Gastrocnemius medialis (tissue), 4 donors: Measurements from ENCODE around the gene TMEM31. TPM values are rescaled to one million over a fixed set of nuclear protein-coding genes. Genes with fewer than 3 reads are reported as not detected.

Experiments
- ATAC-seq, 2 donors: fragments of 150-250 bp; one replicate each; pipeline ENCODE4 v1.9.1; 2016
- DNase-seq, 2 donors: peaks; one replicate each; pipeline ENCODE4 v3.0.0-alpha.2; 2019
- H3K27ac ChIP-seq, 4 donors: fragments of 200-600 bp; sonication (generic); 1 replicate in 1 of 4; 2 replicates in 3 of 4; pipeline ENCODE4 v1.5.1; 2016 to 2018; ENCODE audit warnings: mild to moderate bottlenecking in 2 of 4, moderate library complexity in 1 of 4
- H3K27me3 ChIP-seq, 3 donors: fragments of 200-600 bp; sonication (generic) in 2 of 3; 1 replicate in 1 of 3; 2 replicates in 2 of 3; pipeline versions ENCODE4 v1.5.1 to v1.6.0; 2016 to 2019; ENCODE audit warnings: mild to moderate bottlenecking in 1 of 3, moderate library complexity in 1 of 3
- H3K36me3 ChIP-seq, 2 donors: fragments of 200-600 bp; sonication (generic) in 1 of 2; one replicate each; pipeline ENCODE4 v1.5.1; 2017 to 2018
- H3K4me1 ChIP-seq, 2 donors: fragments of 200-600 bp; sonication (generic) in 1 of 2; one replicate each; pipeline ENCODE4 v1.5.1; 2016 to 2017; ENCODE audit warnings: mild to moderate bottlenecking in 2 of 2
- H3K4me3 ChIP-seq, 4 donors: fragments of 200-600 bp; sonication (generic) in 3 of 4; 1 replicate in 1 of 4; 2 replicates in 3 of 4; pipeline ENCODE4 v1.5.1; 2016 to 2019; ENCODE audit warnings: mild to moderate bottlenecking in 2 of 4
- H3K9me3 ChIP-seq, 3 donors: fragments of 200-600 bp; sonication (generic) in 2 of 3; 1 replicate in 1 of 3; 2 replicates in 2 of 3; pipeline ENCODE4 v1.5.1; 2016 to 2019
- CTCF ChIP-seq, 5 experiments: fragments of 450-650 bp in 3 of 5; fragments of 200-600 bp in 2 of 5; sonication (generic) in 2 of 5; IDR thresholded peaks in 4 of 5; conservative IDR thresholded peaks in 1 of 5; 1 replicate in 4 of 5; 2 replicates in 1 of 5; pipeline ENCODE4 v1.5.1; 2016 to 2019; ENCODE audit warnings: antibody characterized with exemption in 5 of 5, mild to moderate bottlenecking in 3 of 5, moderate library complexity in 3 of 5
- POLR2A ChIP-seq, 2 donors: fragments of 450-650 bp; IDR thresholded peaks; one replicate each; pipeline ENCODE4 v1.6.1; 2017; ENCODE audit warnings: antibody characterized with exemption in 2 of 2, mild to moderate bottlenecking in 2 of 2, moderate library complexity in 2 of 2
- in situ Hi-C, 4 donors: fragments of 200-750 bp; cut with MboI; loops; one replicate each; pipeline versions ENCODE4 v1.15.0 to v1.8.0; 2017; ENCODE audit warnings: low sequenced_read_pairs in 4 of 4
- intact Hi-C: fragments of 100-400 bp; cut with DNase I; formaldehyde crosslinking; loops from one replicate; pipeline ENCODE4 v1.15.1; 2023; ENCODE audit warnings: low total_unique reads
- total RNA-seq, 4 donors: library from RNA; depleted of rRNA; stranded (reverse); fragments of >200 nt; gene quantifications; one replicate each; pipeline versions ENCODE4 v1.1.0 to v1.2.3, GENCODE V29; 2016

Gene TMEM31
- total RNA-seq, 4 donors from 2014 or later = not detected

- no peak for TF ChIP-seq CTCF (IDR thresholded peaks at IDR 0.05 in 4 of 5, conservative IDR thresholded peaks at IDR 0.05 in 1 of 5)
- TF ChIP-seq POLR2A (IDR thresholded peaks at IDR 0.05) = no peak
- Histone ChIP-seq H3K4me3 (no peak overlapping the region), H3K4me1 (no peaks in the 10 kb centered on the region), H3K27ac (no peak overlapping the region), H3K9me3 (no peaks in the 10 kb centered on the region), H3K36me3 (no peaks in the 10 kb centered on the region), H3K27me3 (peaks cover 0 to 4% (median 0%) of the 10 kb centered on the region in 3 donors)
- DNase-seq = no peak
- intact Hi-C loops (no loop called here), in situ Hi-C loops (no loop called here)
- ATAC-seq = no peak
These were observed 23.5 kb downstream of the TMEM31 start for GRCh38 chrX:103734125-103734760.

GRCh38 chrX:103737696-103738095, 27.0 kb downstream of the TMEM31 start:
- in situ Hi-C loops = no loop called here
- H3K4me1 ChIP-seq = no peaks in the 10 kb centered on the region
- H3K27me3 ChIP-seq = peaks cover 0 to 4% (median 0%) of the 10 kb centered on the region in 3 donors
- H3K27ac ChIP-seq = no peak overlapping the region
- no peak for ATAC-seq
- no peak for DNase-seq
- H3K9me3 ChIP-seq = no peaks in the 10 kb centered on the region
- H3K4me3 ChIP-seq = no peak overlapping the region
- H3K36me3 ChIP-seq = no peaks in the 10 kb centered on the region
- intact Hi-C loops = no loop called here
- TF ChIP-seq CTCF (IDR thresholded peaks at IDR 0.05 in 4 of 5, conservative IDR thresholded peaks at IDR 0.05 in 1 of 5) (no peak), POLR2A (IDR thresholded peaks at IDR 0.05) (no peak)

GRCh38 chrX:103739421-103739820, 28.7 kb downstream of the TMEM31 start:
- H3K4me3 ChIP-seq = no peak overlapping the region
- in situ Hi-C loops (no loop called here), intact Hi-C loops (no loop called here)
- H3K27ac ChIP-seq = no peak overlapping the region
- no peaks in the 10 kb centered on the region for H3K36me3 ChIP-seq
- DNase-seq (no peak), ATAC-seq (no peak)
- TF ChIP-seq POLR2A (IDR thresholded peaks at IDR 0.05) (no peak), CTCF (IDR thresholded peaks at IDR 0.05 in 4 of 5, conservative IDR thresholded peaks at IDR 0.05 in 1 of 5) (no peak)
- no peaks in the 10 kb centered on the region for H3K4me1 ChIP-seq
- peaks cover 0 to 4% (median 0%) of the 10 kb centered on the region in 3 donors for H3K27me3 ChIP-seq
- H3K9me3 ChIP-seq = no peaks in the 10 kb centered on the region

- Histone ChIP-seq H3K4me1 (no peaks in the 10 kb centered on the region), H3K9me3 (no peaks in the 10 kb centered on the region), H3K4me3 (no peak overlapping the region), H3K27me3 (peaks cover 0 to 4% (median 0%) of the 10 kb centered on the region in 3 donors), H3K36me3 (no peaks in the 10 kb centered on the region), H3K27ac (no peak overlapping the region)
- TF ChIP-seq CTCF (IDR thresholded peaks at IDR 0.05 in 4 of 5, conservative IDR thresholded peaks at IDR 0.05 in 1 of 5) (no peak), POLR2A (IDR thresholded peaks at IDR 0.05) (no peak)
- ATAC-seq = no peak
- intact Hi-C loops = no loop called here
- DNase-seq = no peak
- in situ Hi-C loops = no loop called here
These were observed 31.2 kb downstream of the TMEM31 start for GRCh38 chrX:103741879-103742278.

- Histone ChIP-seq H3K36me3 (no peaks in the 10 kb centered on the region), H3K27ac (no peak overlapping the region), H3K9me3 (no peaks in the 10 kb centered on the region), H3K27me3 (peaks cover 0 to 4% (median 0%) of the 10 kb centered on the region in 3 donors), H3K4me1 (no peaks in the 10 kb centered on the region), H3K4me3 (no peak overlapping the region)
- TF ChIP-seq POLR2A (IDR thresholded peaks at IDR 0.05) (no peak), CTCF (IDR thresholded peaks at IDR 0.05 in 4 of 5, conservative IDR thresholded peaks at IDR 0.05 in 1 of 5) (no peak)
- intact Hi-C loops = no loop called here
- in situ Hi-C loops = no loop called here
- DNase-seq (no peak), ATAC-seq (no peak)
These were observed 31.6 kb downstream of the TMEM31 start for GRCh38 chrX:103742339-103742738.
